Measurements from ENCODE around the gene USP31. TPM values are rescaled to one million over a fixed set of nuclear protein-coding genes. Genes with fewer than 3 reads are reported as not detected.

USP31 gene
- total and polyA plus RNA-seq, 2 of the 8 experiments (the other 6 are each of a cell fraction or from before 2014, with no cell fraction given), result 6.7 to 19.0 TPM

GRCh38 chr16:23026784-23027362 lies 122.4 kb downstream of the USP31 start:
- Histone ChIP-seq H3K27ac (ENCODE audit: low read depth, low read length) (no peak overlapping the region), H3K18ac (ENCODE audit: extremely low read depth, low read length) (no peak overlapping the region), H3K9ac (replicated peaks in 1 of 4; ENCODE audit: extremely low read depth in 1 of 4, low read depth in 3 of 4, low read length in 3 of 4) (no peak overlapping the region), H2BK12ac (ENCODE audit: low read depth, low read length) (no peak overlapping the region), H3K4me2 (ENCODE audit: insufficient read depth in 1 of 2, low read depth in 2 of 2, low read length in 2 of 2) (no peak overlapping the region), H3K14ac (ENCODE audit: insufficient read length) (no peak overlapping the region), H3K23ac (ENCODE audit: insufficient read length) (no peak overlapping the region), H2BK120ac (replicated peaks; ENCODE audit: low read depth, low read length) (no peak overlapping the region), H2AK5ac (ENCODE audit: low read depth, low read length) (no peak overlapping the region), H4K91ac (replicated peaks; ENCODE audit: insufficient read length, low read length) (no peak overlapping the region), H3K4ac (replicated peaks; ENCODE audit: insufficient read length, low read depth, low read length) (no peak overlapping the region), H2AFZ (ENCODE audit: low read length) (no peak overlapping the region), H2BK20ac (ENCODE audit: low read length) (no peak overlapping the region), H3K9me3 (ENCODE audit: insufficient read depth in 2 of 2, low read depth in 1 of 2, low read length in 1 of 2) (no peaks in the 10 kb centered on the region), H3K23me2 (ENCODE audit: low read depth, low read length) (no peaks in the 10 kb centered on the region; the same call in 1 of the 2 replicates), H3K79me1 (ENCODE audit: low read depth, low read length) (no peaks in the 10 kb centered on the region), H3K4me1 (replicated peaks in 1 of 4; ENCODE audit: control insufficient read depth in 3 of 4, insufficient read depth in 4 of 4, low read length in 3 of 4) (peaks cover 2 to 7% (median 3%) of the 10 kb centered on the region in 4 experiments; a peak in 6 of 7 replicates), H3K56ac (replicated peaks; ENCODE audit: insufficient read length, low read depth, low read length) (no peak overlapping the region), H4K5ac (ENCODE audit: insufficient read length, low read depth, low read length) (no peak overlapping the region), H3K79me2 (ENCODE audit: control insufficient read depth in 1 of 2, insufficient read depth in 2 of 2, low read length in 2 of 2) (no peaks in the 10 kb centered on the region), H2BK15ac (ENCODE audit: low read length) (no peak overlapping the region), H3K27me3 (replicated peaks in 1 of 4; ENCODE audit: control insufficient read depth in 3 of 4, extremely low read depth in 1 of 4, insufficient read depth in 3 of 4, low read length in 3 of 4) (no peaks in the 10 kb centered on the region), H3K36me3 (ENCODE audit: control insufficient read depth in 2 of 4, insufficient read depth in 4 of 4, low read length in 3 of 4) (no peaks in the 10 kb centered on the region), H2BK5ac (ENCODE audit: low read depth, low read length) (no peak overlapping the region), H4K20me1 (replicated peaks in 1 of 2; ENCODE audit: control insufficient read depth in 1 of 2, insufficient read depth in 2 of 2, low read length in 2 of 2) (no peaks in the 10 kb centered on the region), H3K4me3 (ENCODE audit: extremely low read depth in 1 of 4, insufficient read depth in 2 of 4, low read depth in 3 of 4, low read length in 4 of 4) (no peak overlapping the region), H4K8ac (ENCODE audit: extremely low read depth, insufficient read depth, low read length) (no peak overlapping the region)
- DNase-seq (ENCODE audit: low read depth in 1 of 2, low spot score in 2 of 2) (peak in 1 of 2 experiments; percentile 55), FAIRE-seq (peak; percentile 89)
- CTCF ChIA-PET (ENCODE audit: partially characterized antibody), result interaction anchor here (0.6 to 1.4 kb wide), 8 partner anchors 14 to 1343 kb away, joined by 3 read pairs; no protein-coding TSS in a partner anchor
- TF ChIP-seq EGR1 (IDR thresholded peaks at IDR 0.05; ENCODE audit: borderline replicate concordance, low read depth, low read length) (no peak), YY1 (IDR thresholded peaks at IDR 0.05; ENCODE audit: low read depth, low read length) (0 out of 2 replicates have a peak, but pooled peaks have one; percentile 33), POLR2A (IDR thresholded peaks at IDR 0.05; ENCODE audit: control extremely low read depth in 1 of 2, low read depth in 2 of 2, low read length in 2 of 2) (no peak), TAF1 (IDR thresholded peaks at IDR 0.05; ENCODE audit: low read depth, low read length) (no peak), SIN3A (conservative IDR thresholded peaks at IDR 0.05 in 1 of 2, IDR thresholded peaks at IDR 0.05 in 1 of 2; ENCODE audit: low read depth in 1 of 2, low read length in 2 of 2) (peak; percentile 38 to 67; a peak in 2 of 4 replicates), HDAC6 (IDR thresholded peaks at IDR 0.05; ENCODE audit: low read depth, low read length) (no peak), RAD21 (IDR thresholded peaks at IDR 0.05 in 1 of 2, conservative IDR thresholded peaks at IDR 0.05 in 1 of 2; ENCODE audit: low read depth in 2 of 2, low read length in 2 of 2) (no peak), BRCA1 (IDR thresholded peaks at IDR 0.05; ENCODE audit: low read depth, low read length) (no peak), HDAC2 (IDR thresholded peaks at IDR 0.05; ENCODE audit: borderline replicate concordance in 1 of 2, low read depth in 2 of 2, low read length in 2 of 2) (0 out of 4 replicates have a peak, but pooled peaks of 1 of the 2 experiments have one; percentile 44)
- POLR2A ChIA-PET (ENCODE audit: partially characterized antibody), result interaction anchor here (1.5 kb wide), 1 partner anchor 11 kb away, joined by 5 read pairs; no protein-coding TSS in a partner anchor
- WGBS, 2 experiments (ENCODE audit: extremely low coverage in 1 of 2, insufficient coverage in 1 of 2, insufficient read length in 1 of 2, insufficient replicate concordance in 2 of 2, low coverage in 1 of 2, low lambda C conversion rate in 2 of 2, missing lambda C conversion rate in 1 of 2), result 76% methylated on average over 3 of the region's 3 CpGs; no CpG with 5 or more reads in 1 of the 2 experiments
